SH-SY5Y (cell line): ENCODE data around the gene PCSK7.

Experiments
- GATA2 ChIP-seq: IDR thresholded peaks from 2 replicates; pipeline ENCODE4 v1.6.1; 2011; ENCODE audit warnings: mild to moderate bottlenecking, low read depth, low read length
- GATA3 ChIP-seq: IDR thresholded peaks from 2 replicates; pipeline ENCODE4 v1.6.1; 2011; ENCODE audit warnings: low read depth, mild to moderate bottlenecking, low read length, moderate library complexity

- no peak for TF ChIP-seq GATA3
- no peak for TF ChIP-seq GATA2
These were observed 2.0 kb downstream of the PCSK7 start for GRCh38 chr11:117229931-117230285.
